Ramos (cell line): ENCODE data around the gene OSBPL6.
"Not testable (repeated sequence)": the region's sequence is repeated elsewhere in the genome, so short reads cannot be mapped to it uniquely, and the experiment has no call there.

ENCODE experiments used
- in situ Hi-C: fragments of 300-500 bp; cut with MboI; formaldehyde crosslinking; loops from one replicate; pipeline ENCODE4 v1.14.3; 2022; ENCODE audit warnings: low sequenced_read_pairs; ENCODE audit not compliant: unreplicated experiment

The OSBPL6 gene

DNA sequence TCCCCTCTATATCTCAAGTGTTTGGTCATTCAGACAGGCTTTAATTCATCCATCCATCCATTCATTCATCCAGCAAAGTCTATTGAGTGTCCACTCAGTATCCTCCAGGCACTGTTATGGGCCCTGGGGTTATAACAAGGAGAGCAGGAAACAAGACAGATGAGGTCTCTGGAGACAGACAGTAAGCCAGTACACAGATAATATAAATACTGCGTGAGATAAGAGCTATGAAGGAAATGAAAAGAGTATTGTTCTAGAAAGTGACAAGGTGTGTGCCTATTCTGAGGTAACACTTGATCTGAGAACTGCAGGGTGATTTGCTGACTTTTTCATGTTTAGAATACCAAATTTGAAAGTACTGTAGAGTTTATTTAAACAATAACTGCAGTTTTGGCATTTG lies 98.3 kb downstream of the OSBPL6 start:
- in situ Hi-C loops, result no loop called here

DNA sequence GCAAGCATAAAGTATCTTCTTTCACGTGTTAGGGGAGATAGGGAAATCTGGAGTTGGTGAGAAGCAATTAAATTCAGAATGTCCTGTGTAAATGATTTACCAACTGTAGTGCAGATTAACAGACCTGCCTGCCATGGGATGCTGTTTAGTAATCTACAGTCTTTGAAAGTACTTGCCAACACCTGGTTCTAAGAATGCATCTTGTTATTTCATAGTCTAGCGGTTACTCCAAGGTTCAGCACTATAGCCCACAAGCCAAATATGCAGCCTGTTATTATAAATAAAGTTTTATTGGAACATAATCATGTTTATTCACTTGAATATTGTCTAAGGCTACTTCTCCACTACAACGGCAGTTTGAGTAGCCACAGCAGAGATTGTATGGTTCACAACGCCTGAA lies 100.8 kb downstream of the OSBPL6 start:
- in situ Hi-C loops, result no loop called here

DNA sequence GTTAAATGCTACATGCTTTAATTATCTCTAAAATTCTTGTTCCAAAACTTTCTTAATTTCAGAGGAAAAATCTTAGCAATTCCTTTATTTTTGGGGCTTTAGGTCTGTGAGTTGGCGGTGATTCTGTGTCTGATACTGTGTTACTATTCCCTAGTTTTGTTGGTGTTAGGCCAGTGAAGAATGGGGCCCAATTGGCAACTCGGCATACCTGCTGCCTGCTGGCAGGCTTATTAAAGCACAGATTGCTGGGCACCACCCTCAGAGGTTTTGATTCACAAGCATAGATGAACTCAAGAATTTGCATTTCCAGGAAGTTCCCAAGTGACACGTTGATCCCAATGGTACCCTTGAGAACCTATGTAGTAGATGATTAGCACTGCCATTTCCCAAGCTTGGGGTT lies 101.6 kb downstream of the OSBPL6 start:
- in situ Hi-C loops, result no loop called here

GRCh38 chr2:178296394-178297090 lies 102.2 kb downstream of the OSBPL6 start:
- in situ Hi-C loops, result no loop called here

DNA sequence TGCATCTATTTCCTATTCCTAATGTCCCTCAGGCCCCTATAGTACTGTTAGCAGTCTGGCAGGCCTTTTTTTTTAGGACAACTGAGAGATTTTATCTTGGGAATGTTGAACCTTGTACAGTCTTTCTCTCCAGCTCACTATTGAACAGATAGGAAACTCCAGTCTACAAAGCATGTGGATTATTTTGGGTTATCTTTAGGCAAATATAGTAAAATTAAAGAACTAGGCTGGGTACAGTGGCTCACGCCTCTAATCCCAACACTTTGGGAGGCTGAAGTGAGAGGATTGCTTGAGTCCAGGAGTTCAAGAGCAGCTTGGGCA lies 102.7 kb downstream of the OSBPL6 start:
- in situ Hi-C loops, result no loop called here

DNA sequence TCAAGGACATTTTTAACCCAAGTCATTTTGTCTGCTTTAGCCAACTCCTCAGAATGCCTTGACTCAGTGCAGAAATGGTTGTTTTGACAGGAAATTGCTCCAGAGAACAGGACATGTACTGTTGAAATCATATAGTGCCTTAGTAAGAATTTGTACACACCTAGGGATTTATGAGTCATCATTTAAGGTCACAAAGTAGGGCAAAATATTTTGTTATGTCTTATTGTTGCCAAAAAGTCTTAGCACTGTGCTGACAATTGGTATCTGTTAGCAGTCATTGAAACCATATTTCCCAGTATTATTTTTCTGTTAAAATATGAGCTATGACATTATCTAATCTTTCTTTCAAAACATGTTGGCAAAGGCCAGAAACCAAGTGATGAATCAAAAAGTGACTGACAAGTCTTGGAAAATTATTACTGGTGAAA lies 104.5 kb downstream of the OSBPL6 start:
- in situ Hi-C loops, result no loop called here

DNA sequence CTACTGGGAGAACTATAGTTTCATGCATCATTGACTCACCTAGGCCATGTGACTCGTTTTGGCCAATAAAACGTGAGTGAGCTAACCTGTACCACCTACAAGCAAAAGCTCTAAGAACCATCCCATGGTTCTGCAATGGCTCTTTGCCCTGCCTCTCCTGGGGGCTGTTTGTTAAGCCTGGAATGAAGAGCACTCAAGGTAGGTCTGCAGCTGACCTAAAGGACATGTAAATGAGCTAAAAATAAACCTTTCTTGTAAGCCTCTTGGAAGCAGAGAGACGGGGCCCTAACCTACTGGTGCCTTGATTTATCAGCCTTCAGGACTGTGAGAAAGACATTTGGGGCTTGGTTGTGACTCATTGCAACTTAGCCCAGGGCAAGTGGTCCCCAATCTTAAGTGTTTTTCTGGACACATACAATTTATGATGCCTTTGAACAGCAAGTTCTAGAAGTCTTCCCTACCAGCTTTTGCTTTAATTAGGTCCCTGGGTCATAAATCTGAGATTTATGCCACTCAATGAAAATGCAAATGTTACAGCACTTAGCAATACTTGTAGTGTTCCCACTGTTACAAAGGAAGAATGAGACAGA lies 107.4 kb downstream of the OSBPL6 start:
- in situ Hi-C loops, result no loop called here

DNA sequence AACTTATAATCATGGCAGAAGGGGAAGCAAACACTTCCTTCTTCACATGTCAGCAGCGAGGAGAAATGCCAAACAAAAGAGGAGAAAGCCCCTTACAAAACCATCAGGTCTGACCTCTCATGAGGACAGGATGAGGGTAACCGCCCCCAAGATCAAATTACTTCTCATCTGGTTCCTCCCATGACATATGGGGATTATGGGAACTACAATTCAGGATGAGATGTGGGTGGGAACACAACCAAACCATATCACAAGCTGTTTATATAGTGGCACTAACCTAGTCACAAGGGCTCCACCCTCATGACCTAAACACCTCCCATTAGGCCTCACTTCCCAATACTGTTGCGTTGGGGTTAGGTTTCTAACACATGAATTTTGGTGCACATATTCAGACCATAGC lies 110.0 kb downstream of the OSBPL6 start:
- in situ Hi-C loops, result no loop called here

GRCh38 chr2:178306352-178307073 lies 112.2 kb downstream of the OSBPL6 start:
- in situ Hi-C loops, result no loop called here

- in situ Hi-C loops, result no loop called here
Measured at GRCh38 chr2:178307650-178308049, 113.3 kb downstream of the OSBPL6 start.

GRCh38 chr2:178309541-178309940 lies 115.2 kb downstream of the OSBPL6 start:
- in situ Hi-C loops, result no loop called here

DNA sequence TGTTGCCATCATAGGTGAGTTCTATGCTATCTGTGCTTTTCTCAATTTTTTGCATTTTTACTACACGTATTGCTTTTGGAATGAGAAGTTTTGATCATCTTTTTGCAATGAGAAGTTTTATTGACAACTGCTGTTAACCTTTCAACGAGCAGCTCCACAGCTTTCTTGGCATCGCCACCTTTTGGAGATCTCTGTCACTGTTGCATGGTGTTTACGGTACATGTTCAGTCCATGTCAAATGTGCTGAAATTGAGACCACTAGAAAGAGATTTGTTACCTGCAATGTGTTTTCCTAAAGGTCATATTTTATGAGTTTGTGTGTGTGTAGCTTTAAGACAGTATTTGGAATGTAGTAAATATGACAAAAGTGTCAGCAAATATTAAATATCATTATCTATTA lies 120.8 kb downstream of the OSBPL6 start:
- in situ Hi-C loops, result no loop called here

GRCh38 chr2:178315488-178315948 lies 121.2 kb downstream of the OSBPL6 start:
- in situ Hi-C loops, result no loop called here

GRCh38 chr2:178317811-178318210 lies 123.5 kb downstream of the OSBPL6 start:
- in situ Hi-C loops, result no loop called here

DNA sequence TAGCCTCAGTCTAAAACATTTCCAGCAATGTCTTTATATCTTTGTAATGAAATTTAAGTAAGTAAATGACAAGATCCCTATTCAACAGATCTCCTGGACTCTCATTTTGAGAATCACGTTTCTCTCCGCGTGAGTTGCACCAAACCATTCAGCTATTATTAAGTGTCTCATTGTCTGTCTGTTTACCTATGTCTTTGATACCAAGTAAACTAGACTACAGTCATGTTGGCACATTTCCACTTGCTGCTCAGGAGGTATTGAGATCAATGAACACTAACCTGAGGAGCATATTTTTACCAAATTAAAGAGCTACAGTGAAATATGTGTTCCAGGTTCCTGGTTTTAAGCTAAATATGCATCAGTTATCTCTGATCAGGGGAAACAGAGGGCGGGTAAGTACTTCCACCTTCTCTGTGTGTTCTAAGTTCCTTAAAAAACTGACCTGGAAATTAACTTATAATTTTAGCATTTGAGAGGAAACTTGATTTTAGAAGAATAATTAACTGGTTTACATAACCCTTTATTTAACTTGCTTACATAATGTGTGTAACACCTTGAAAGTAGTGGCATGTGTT lies 125.8 kb downstream of the OSBPL6 start:
- in situ Hi-C loops, result no loop called here

DNA sequence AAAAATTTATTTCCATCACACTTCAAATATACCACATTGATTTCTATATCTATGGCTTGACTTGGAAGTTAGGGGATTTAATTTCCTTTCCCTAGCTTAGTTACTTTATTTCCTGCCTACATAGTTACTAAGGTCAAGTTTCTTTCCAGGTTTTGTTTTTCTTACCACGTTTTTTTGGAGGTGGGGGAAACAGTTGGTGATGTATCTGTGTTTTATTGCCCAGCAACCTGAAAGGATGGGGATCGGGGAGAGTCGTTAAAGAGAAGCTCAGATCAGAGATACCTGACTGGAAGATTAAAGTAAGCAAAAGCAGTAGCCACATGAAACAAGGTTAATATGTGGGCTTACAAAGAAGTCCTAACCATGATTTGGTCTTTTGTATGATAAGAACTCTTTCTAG lies 127.8 kb downstream of the OSBPL6 start:
- in situ Hi-C loops, result no loop called here

- in situ Hi-C loops, result not testable (repeated sequence)
Measured at GRCh38 chr2:178323331-178323730, 129.0 kb downstream of the OSBPL6 start.

DNA sequence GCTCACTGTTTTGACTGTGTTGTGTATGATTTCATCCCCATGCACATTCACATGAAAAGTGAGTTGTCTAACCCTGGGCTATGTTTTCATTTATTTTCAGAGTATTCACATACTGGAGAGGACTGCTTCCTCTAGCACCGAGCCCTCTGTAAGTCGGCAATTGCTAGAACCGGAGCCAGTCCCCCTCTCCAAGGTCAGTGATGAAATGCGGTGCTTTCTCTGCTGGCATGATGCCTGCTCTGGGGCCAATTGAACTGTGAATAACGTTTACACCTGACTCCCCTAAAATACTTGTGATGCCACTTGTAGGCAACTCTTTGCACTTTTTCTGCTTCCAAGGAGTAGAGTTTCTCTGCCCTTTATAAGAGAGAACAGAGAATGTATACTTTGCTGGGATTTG lies 129.8 kb downstream of the OSBPL6 start:
- in situ Hi-C loops, result no loop called here

DNA sequence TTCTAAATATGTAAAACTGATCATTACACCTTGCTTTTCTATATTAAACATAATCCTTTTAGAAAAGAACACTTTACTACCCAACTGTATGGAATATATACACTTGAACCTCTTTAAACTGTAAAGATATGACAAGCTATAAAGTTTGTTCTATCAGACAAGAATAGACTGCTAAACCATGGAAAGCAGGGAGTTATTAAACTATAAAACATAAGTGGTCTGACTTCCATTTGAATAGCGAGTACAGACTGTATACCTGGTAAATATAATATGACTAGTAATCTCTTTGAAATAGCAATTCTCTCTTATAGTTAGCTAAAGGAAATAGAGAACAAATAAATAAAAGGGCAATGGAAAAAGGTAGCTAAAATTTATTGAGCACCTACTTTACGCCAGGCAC lies 131.0 kb downstream of the OSBPL6 start:
- in situ Hi-C loops, result no loop called here

DNA sequence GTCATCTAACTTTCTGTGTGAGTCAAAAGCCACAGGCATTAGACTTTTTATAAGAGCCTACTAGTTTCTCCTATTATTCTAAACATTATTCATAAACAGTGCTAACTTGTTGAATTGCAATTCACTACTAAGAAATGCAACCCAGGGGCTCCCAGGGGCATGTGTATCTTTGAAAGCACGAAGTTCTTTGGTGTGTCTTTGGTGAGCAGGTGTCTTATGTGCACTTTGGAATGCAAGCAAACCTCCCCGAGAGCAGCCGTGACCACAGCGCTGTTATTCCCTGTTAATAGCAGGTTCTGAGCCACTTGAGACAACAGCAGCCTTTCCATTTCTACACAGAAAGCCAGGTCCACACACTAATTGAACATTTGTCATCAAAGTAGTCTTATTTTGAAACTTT lies 133.2 kb downstream of the OSBPL6 start:
- in situ Hi-C loops, result no loop called here

GRCh38 chr2:178328037-178328436 lies 133.7 kb downstream of the OSBPL6 start:
- in situ Hi-C loops, result no loop called here
